GM18907 (cell line): ENCODE results near the gene CLMP.
"Not testable (repeated sequence)": the region's sequence is repeated elsewhere in the genome, so short reads cannot be mapped to it uniquely, and the experiment has no call there.

ENCODE experiments used
- ATAC-seq: cut with Tn5 transposase; IDR thresholded peaks from one replicate; pipeline ENCODE4 v1.9.1; 2021; ENCODE audit warnings: mild to moderate bottlenecking, moderate library complexity; ENCODE audit not compliant: unreplicated experiment

The CLMP gene

GRCh38 chr11:123093739-123094138, 101.3 kb downstream of the CLMP start:
- ATAC-seq, result no peak

- no peak for ATAC-seq
Measured at GRCh38 chr11:123091506-123091905, 103.5 kb downstream of the CLMP start.

- not testable (repeated sequence) for ATAC-seq
Measured at GRCh38 chr11:123090168-123090567, 104.9 kb downstream of the CLMP start.

GRCh38 chr11:123088896-123089295, 106.2 kb downstream of the CLMP start:
- not testable (repeated sequence) for ATAC-seq

- peak; percentile 71 for ATAC-seq
Measured at GRCh38 chr11:123087657-123088056, 107.4 kb downstream of the CLMP start.

GRCh38 chr11:123086305-123086704, 108.7 kb downstream of the CLMP start:
- no peak for ATAC-seq

- no peak for ATAC-seq
Measured at GRCh38 chr11:123085497-123085896, 109.6 kb downstream of the CLMP start.

GRCh38 chr11:123084454-123084853, 110.6 kb downstream of the CLMP start:
- ATAC-seq, result no peak

GRCh38 chr11:123083623-123084029, 111.4 kb downstream of the CLMP start:
- no peak for ATAC-seq

GRCh38 chr11:123082977-123083376, 112.1 kb downstream of the CLMP start:
- no peak for ATAC-seq

GRCh38 chr11:123080015-123080414, 115.0 kb downstream of the CLMP start:
- ATAC-seq, result no peak

- no peak for ATAC-seq
Measured at GRCh38 chr11:123076484-123076883, 118.6 kb downstream of the CLMP start.

GRCh38 chr11:123073343-123074057, 121.5 kb downstream of the CLMP start:
- no peak for ATAC-seq

- ATAC-seq, result no peak
Measured at GRCh38 chr11:123072762-123073161, 122.3 kb downstream of the CLMP start.

- no peak for ATAC-seq
Measured at GRCh38 chr11:123072332-123072761, 122.7 kb downstream of the CLMP start.

GRCh38 chr11:123069908-123070821, 124.9 kb downstream of the CLMP start:
- ATAC-seq, result peak; percentile 55

- no peak for ATAC-seq
Measured at GRCh38 chr11:123065621-123066020, 129.4 kb downstream of the CLMP start.

GRCh38 chr11:123063826-123064657, 131.0 kb downstream of the CLMP start:
- ATAC-seq, result no peak

GRCh38 chr11:123062892-123063825, 131.9 kb downstream of the CLMP start:
- no peak for ATAC-seq
